Measurements from ENCODE around the gene C2CD2. TPM values are rescaled to one million over a fixed set of nuclear protein-coding genes. Genes with fewer than 3 reads are reported as not detected.

The C2CD2 gene
- total and polyA plus RNA-seq, 2 of the 8 experiments (the other 6 are each of a cell fraction or from before 2014, with no cell fraction given), result 10.4 to 13.0 TPM

DNA sequence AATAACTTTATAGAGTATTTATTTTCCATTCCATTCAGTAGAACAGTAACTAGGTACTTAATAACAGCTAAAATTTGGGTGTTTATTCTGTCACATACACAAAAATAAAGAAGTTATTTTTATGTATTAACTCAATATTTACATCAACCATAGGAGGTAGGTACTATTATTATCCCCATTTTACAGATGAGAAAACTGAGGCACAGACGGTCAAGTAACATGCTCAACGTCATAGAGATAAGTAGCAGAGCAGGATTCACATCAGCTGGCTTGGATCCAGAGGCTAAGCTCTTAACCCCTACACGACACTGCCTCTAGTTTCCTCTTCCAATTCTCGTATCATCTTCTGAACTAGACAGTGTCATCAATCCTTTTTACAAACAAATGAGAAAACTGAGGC, 47.1 kb upstream of the C2CD2 start:
- Histone ChIP-seq H2AK5ac (ENCODE audit: low read depth, low read length) (no peak overlapping the region), H3K27me3 (replicated peaks in 1 of 4; ENCODE audit: control insufficient read depth in 3 of 4, extremely low read depth in 1 of 4, insufficient read depth in 3 of 4, low read length in 3 of 4) (no peaks in the 10 kb centered on the region), H2BK12ac (ENCODE audit: low read depth, low read length) (no peak overlapping the region), H2BK5ac (ENCODE audit: low read depth, low read length) (no peak overlapping the region), H4K20me1 (replicated peaks in 1 of 2; ENCODE audit: control insufficient read depth in 1 of 2, insufficient read depth in 2 of 2, low read length in 2 of 2) (peaks cover 0 to 3% of the 10 kb centered on the region in 2 experiments), H3K9me3 (ENCODE audit: insufficient read depth in 2 of 2, low read depth in 1 of 2, low read length in 1 of 2) (peaks cover 8 to 9% of the 10 kb centered on the region in 2 experiments), H2BK15ac (ENCODE audit: low read length) (no peak overlapping the region), H2BK20ac (ENCODE audit: low read length) (no peak overlapping the region), H2BK120ac (replicated peaks; ENCODE audit: low read depth, low read length) (no peak overlapping the region), H4K5ac (ENCODE audit: insufficient read length, low read depth, low read length) (no peak overlapping the region), H3K56ac (replicated peaks; ENCODE audit: insufficient read length, low read depth, low read length) (no peak overlapping the region), H3K23me2 (ENCODE audit: low read depth, low read length) (no peaks in the 10 kb centered on the region), H3K9ac (replicated peaks in 1 of 4; ENCODE audit: extremely low read depth in 1 of 4, low read depth in 3 of 4, low read length in 3 of 4) (no peak overlapping the region), H4K91ac (replicated peaks; ENCODE audit: insufficient read length, low read length) (no peak overlapping the region), H3K27ac (ENCODE audit: low read depth, low read length) (no peak overlapping the region), H3K18ac (ENCODE audit: extremely low read depth, low read length) (no peak overlapping the region), H3K4me2 (ENCODE audit: insufficient read depth in 1 of 2, low read depth in 2 of 2, low read length in 2 of 2) (no peak overlapping the region), H3K4me1 (replicated peaks in 1 of 4; ENCODE audit: control insufficient read depth in 3 of 4, insufficient read depth in 4 of 4, low read length in 3 of 4) (no peaks in the 10 kb centered on the region), H2AFZ (ENCODE audit: low read length) (no peak overlapping the region), H4K8ac (ENCODE audit: extremely low read depth, insufficient read depth, low read length) (no peak overlapping the region), H3K14ac (ENCODE audit: insufficient read length) (no peak overlapping the region), H3K23ac (ENCODE audit: insufficient read length) (no peak overlapping the region), H3K79me2 (ENCODE audit: control insufficient read depth in 1 of 2, insufficient read depth in 2 of 2, low read length in 2 of 2) (peaks cover 4 to 28% of the 10 kb centered on the region in 2 experiments; a peak in 3 of 4 replicates), H3K36me3 (ENCODE audit: control insufficient read depth in 2 of 4, insufficient read depth in 4 of 4, low read length in 3 of 4) (peaks cover 3 to 24% (median 14%) of the 10 kb centered on the region in 4 experiments; a peak in 6 of 8 replicates), H3K4ac (replicated peaks; ENCODE audit: insufficient read length, low read depth, low read length) (no peak overlapping the region), H3K4me3 (ENCODE audit: extremely low read depth in 1 of 4, insufficient read depth in 2 of 4, low read depth in 3 of 4, low read length in 4 of 4) (no peak overlapping the region), H3K79me1 (ENCODE audit: low read depth, low read length) (0 out of 2 replicates have a peak, but pooled peaks cover 6% of the 10 kb centered on the region)
- DNase-seq (ENCODE audit: low read depth in 1 of 2, low spot score in 2 of 2), result no peak
- ChIA-PET POLR2A (ENCODE audit: partially characterized antibody) (no interaction called here), CTCF (ENCODE audit: partially characterized antibody) (interaction anchor here (0.6 kb wide), 1 partner anchor 31 kb away, joined by 3 read pairs; no protein-coding TSS in a partner anchor)
- FAIRE-seq, result no peak
- 92% methylated on average over 4 of the region's 4 CpGs; no CpG with 5 or more reads in 1 of the 2 experiments for WGBS, 2 experiments (ENCODE audit: extremely low coverage in 1 of 2, insufficient coverage in 1 of 2, insufficient read length in 1 of 2, insufficient replicate concordance in 2 of 2, low coverage in 1 of 2, low lambda C conversion rate in 2 of 2, missing lambda C conversion rate in 1 of 2)
- TF ChIP-seq TAF1 (IDR thresholded peaks at IDR 0.05; ENCODE audit: low read depth, low read length) (no peak), RNF2 (IDR thresholded peaks at IDR 0.05; ENCODE audit: borderline replicate concordance, low read depth, low read length, missing control alignments, poor library complexity, severe bottlenecking) (no peak), EGR1 (IDR thresholded peaks at IDR 0.05; ENCODE audit: borderline replicate concordance, low read depth, low read length) (no peak), BCL11A (IDR thresholded peaks at IDR 0.05; ENCODE audit: low read depth in 2 of 2, low read length in 2 of 2) (no peak), GABPA (IDR thresholded peaks at IDR 0.05; ENCODE audit: borderline replicate concordance, insufficient read depth, low read length) (no peak), BRCA1 (IDR thresholded peaks at IDR 0.05; ENCODE audit: low read depth, low read length) (no peak), CBX5 (IDR thresholded peaks at IDR 0.05; ENCODE audit: low read depth, low read length) (no peak), FOSL1 (IDR thresholded peaks at IDR 0.05; ENCODE audit: insufficient read depth, low read depth, low read length) (no peak)
- TF ChIP-seq, protein P1, sequence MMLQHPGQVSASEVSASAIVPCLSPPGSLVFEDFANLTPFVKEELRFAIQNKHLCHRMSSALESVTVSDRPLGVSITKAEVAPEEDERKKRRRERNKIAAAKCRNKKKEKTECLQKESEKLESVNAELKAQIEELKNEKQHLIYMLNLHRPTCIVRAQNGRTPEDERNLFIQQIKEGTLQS (IDR thresholded peaks at IDR 0.05; ENCODE audit: insufficient read depth, low read depth, low read length), result no peak
